Stomach smooth muscle (tissue), 2 donors: ENCODE measurements around the gene TIMELESS.

Experiments used
- H3K27ac ChIP-seq: one replicate; pipeline ENCODE4 v1.7.0; 2013; ENCODE audit warnings: mild to moderate bottlenecking, low read length, inconsistent platforms
- H3K27me3 ChIP-seq, 2 donors: one replicate each; pipeline ENCODE4 v1.7.0; 2013; ENCODE audit warnings: low read length in 2 of 2; ENCODE audit not compliant: insufficient read depth in 2 of 2, control insufficient read depth in 1 of 2
- H3K36me3 ChIP-seq, 2 donors: one replicate each; pipeline ENCODE4 v1.7.0; 2013; ENCODE audit warnings: low read length in 2 of 2; ENCODE audit not compliant: control insufficient read depth in 2 of 2, insufficient read depth in 2 of 2
- H3K4me1 ChIP-seq: one replicate; pipeline ENCODE4 v1.7.0; 2013; ENCODE audit warnings: low read length; ENCODE audit not compliant: control insufficient read depth, insufficient read depth
- H3K4me3 ChIP-seq, 2 donors: one replicate each; pipeline ENCODE4 v1.7.0; 2013; ENCODE audit warnings: low read length in 2 of 2
- H3K9ac ChIP-seq, 2 donors: one replicate each; pipeline ENCODE4 v1.7.0; 2013; ENCODE audit warnings: low read length in 2 of 2, mild to moderate bottlenecking in 1 of 2
- H3K9me3 ChIP-seq, 2 donors: one replicate each; pipeline ENCODE4 v1.7.0; 2013; ENCODE audit warnings: low read length in 2 of 2; ENCODE audit not compliant: control insufficient read depth in 2 of 2
- donor health status: healthy.
- donor health status: Pancreatic carcinoma.

TIMELESS gene

GRCh38 chr12:56484566-56484965 is 35.3 kb upstream of the TIMELESS start:
- H3K27me3 ChIP-seq = no peaks in the 10 kb centered on the region
- no peaks in the 10 kb centered on the region for H3K9me3 ChIP-seq
- no peak overlapping the region for H3K27ac ChIP-seq
- H3K4me3 ChIP-seq = no peak overlapping the region
- no peak overlapping the region for H3K9ac ChIP-seq
- H3K4me1 ChIP-seq = peaks cover 20% of the 10 kb centered on the region
- H3K36me3 ChIP-seq = no peaks in the 10 kb centered on the region

GRCh38 chr12:56479625-56480024 is 30.4 kb upstream of the TIMELESS start:
- no peaks in the 10 kb centered on the region for H3K27me3 ChIP-seq
- no peak overlapping the region for H3K27ac ChIP-seq
- peaks cover 0 to 2% of the 10 kb centered on the region in 2 donors for H3K36me3 ChIP-seq
- no peak overlapping the region for H3K4me3 ChIP-seq
- no peak overlapping the region for H3K9ac ChIP-seq
- H3K9me3 ChIP-seq = no peaks in the 10 kb centered on the region
- H3K4me1 ChIP-seq = no peaks in the 10 kb centered on the region

GRCh38 chr12:56477521-56478225 is 28.4 kb upstream of the TIMELESS start:
- Histone ChIP-seq H3K36me3 (peaks cover 0 to 4% of the 10 kb centered on the region in 2 donors), H3K4me1 (no peaks in the 10 kb centered on the region), H3K9ac (peak overlapping the region in 1 of 2 donors; percentile 13), H3K27me3 (no peaks in the 10 kb centered on the region), H3K9me3 (no peaks in the 10 kb centered on the region), H3K27ac (no peak overlapping the region), H3K4me3 (no peak overlapping the region)

- peaks cover 0 to 4% of the 10 kb centered on the region in 2 donors for H3K36me3 ChIP-seq
- H3K4me3 ChIP-seq = no peak overlapping the region
- H3K27ac ChIP-seq = no peak overlapping the region
- H3K9ac ChIP-seq = no peak overlapping the region
- no peaks in the 10 kb centered on the region for H3K9me3 ChIP-seq
- no peaks in the 10 kb centered on the region for H3K27me3 ChIP-seq
- no peaks in the 10 kb centered on the region for H3K4me1 ChIP-seq
Observed at GRCh38 chr12:56476972-56477432, 27.8 kb upstream of the TIMELESS start.

GRCh38 chr12:56476143-56476542 is 26.9 kb upstream of the TIMELESS start:
- Histone ChIP-seq H3K9ac (no peak overlapping the region), H3K36me3 (peaks cover 0 to 8% of the 10 kb centered on the region in 2 donors), H3K9me3 (no peaks in the 10 kb centered on the region), H3K27ac (no peak overlapping the region), H3K27me3 (no peaks in the 10 kb centered on the region), H3K4me1 (no peaks in the 10 kb centered on the region), H3K4me3 (no peak overlapping the region)

- Histone ChIP-seq H3K9me3 (no peaks in the 10 kb centered on the region), H3K4me1 (peaks cover 3% of the 10 kb centered on the region), H3K4me3 (no peak overlapping the region), H3K36me3 (peaks cover 0 to 8% of the 10 kb centered on the region in 2 donors), H3K27ac (no peak overlapping the region), H3K9ac (no peak overlapping the region), H3K27me3 (no peaks in the 10 kb centered on the region)
Observed at GRCh38 chr12:56474389-56474788, 25.2 kb upstream of the TIMELESS start.

GRCh38 chr12:56469007-56469930 is 20.0 kb upstream of the TIMELESS start:
- Histone ChIP-seq H3K27me3 (no peaks in the 10 kb centered on the region), H3K9me3 (no peaks in the 10 kb centered on the region), H3K4me3 (peak overlapping the region; percentile 94 to 97), H3K36me3 (peaks cover 0 to 4% of the 10 kb centered on the region in 2 donors), H3K27ac (peak overlapping the region; percentile 87), H3K9ac (peak overlapping the region; percentile 83 to 99), H3K4me1 (peaks cover 11% of the 10 kb centered on the region)

- Histone ChIP-seq H3K4me3 (peak within 1 kb of the TSS; percentile 94 to 97), H3K36me3 (peaks cover 0 to 4% of the 10 kb centered on the region in 2 donors), H3K27me3 (no peaks in the 10 kb centered on the region), H3K9me3 (no peaks in the 10 kb centered on the region), H3K27ac (peak within 1 kb of the TSS; percentile 87), H3K4me1 (peaks cover 15% of the 10 kb centered on the region), H3K9ac (peak within 1 kb of the TSS; percentile 83 to 99)
Observed at GRCh38 chr12:56468216-56469006, 19.2 kb upstream of the TIMELESS start, which contains the start of gene SPRYD4. SPRYD4 (plus strand) TSS chr12:56468578; CDS start chr12:56468592, 14 bp downstream.

GRCh38 chr12:56462565-56462964 is 13.3 kb upstream of the TIMELESS start:
- Histone ChIP-seq H3K9me3 (no peaks in the 10 kb centered on the region), H3K4me1 (peaks cover 3% of the 10 kb centered on the region), H3K36me3 (no peaks in the 10 kb centered on the region), H3K27me3 (no peaks in the 10 kb centered on the region), H3K27ac (no peak overlapping the region), H3K9ac (no peak overlapping the region), H3K4me3 (no peak overlapping the region)
